Endothelial cell (in vitro differentiated cells): ENCODE results near the gene NR0B1. TPM values are rescaled to one million over a fixed set of nuclear protein-coding genes. Genes with fewer than 3 reads are reported as not detected.

Experiments used
- DNase-seq: peaks from one replicate; pipeline ENCODE4 v3.0.0; 2021; ENCODE audit warnings: low spot score
- H3K27ac Mint-ChIP-seq: one replicate; pipeline ENCODE4 v1.8.0; 2021; ENCODE audit warnings: mixed read lengths, inconsistent platforms; ENCODE audit not compliant: unreplicated experiment
- H3K27me3 Mint-ChIP-seq: one replicate; pipeline ENCODE4 v1.8.0; 2021; ENCODE audit warnings: mild to moderate bottlenecking, moderate library complexity, mixed read lengths, inconsistent platforms; ENCODE audit not compliant: unreplicated experiment
- H3K36me3 Mint-ChIP-seq: one replicate; pipeline ENCODE4 v1.8.0; 2021; ENCODE audit warnings: mild to moderate bottlenecking, low read depth, mixed read lengths, inconsistent platforms; ENCODE audit not compliant: unreplicated experiment
- H3K4me1 Mint-ChIP-seq: one replicate; pipeline ENCODE4 v1.8.0; 2021; ENCODE audit warnings: mild to moderate bottlenecking, mixed read lengths, inconsistent platforms; ENCODE audit not compliant: unreplicated experiment
- H3K4me3 Mint-ChIP-seq: one replicate; pipeline ENCODE4 v1.8.0; 2021; ENCODE audit warnings: mild to moderate bottlenecking, mixed read lengths, inconsistent platforms; ENCODE audit not compliant: unreplicated experiment
- H3K9me3 Mint-ChIP-seq: one replicate; pipeline ENCODE4 v1.8.0; 2021; ENCODE audit warnings: mixed read lengths, inconsistent platforms; ENCODE audit not compliant: unreplicated experiment
- CTCF ChIP-seq: fragments of 200-600 bp; sonication (generic); IDR thresholded peaks from one replicate; pipeline ENCODE4 v1.5.0; 2021; ENCODE audit warnings: antibody characterized with exemption; ENCODE audit not compliant: unreplicated experiment
- total RNA-seq: library from RNA; stranded (reverse); fragmentation: NEBNext Ultra II Directional; extraction: Animal tissue kit (Norgen Biotek cat#: 25700); gene quantifications from one replicate; pipeline ENCODE4 v1.2.1, GENCODE V29; 2021; ENCODE audit not compliant: unreplicated experiment

NR0B1 gene
- total RNA-seq, 1 donor from 2014 or later, result not detected

GRCh38 chrX:30259927-30260326 lies 49.3 kb downstream of the NR0B1 start:
- no peak for DNase-seq
- no peak for TF ChIP-seq CTCF
- H3K4me1 Mint-ChIP-seq, result peaks cover 4% of the 10 kb centered on the region
- H3K9me3 Mint-ChIP-seq, result no peaks in the 10 kb centered on the region
- H3K36me3 Mint-ChIP-seq, result no peaks in the 10 kb centered on the region
- no peaks in the 10 kb centered on the region for H3K27me3 Mint-ChIP-seq
- H3K27ac Mint-ChIP-seq, result no peak overlapping the region
- no peak overlapping the region for H3K4me3 Mint-ChIP-seq

Other genes starting within 250 kb of the NR0B1 start
- gene MAGEB2, start 93.8 kb downstream of the NR0B1 start, total RNA-seq, result not detected
- not detected for gene MAGEB3, start 78.7 kb downstream of the NR0B1 start, total RNA-seq
- not detected for gene MAGEB4, start 67.4 kb downstream of the NR0B1 start, total RNA-seq
- not detected for gene MAGEB1, start 62.2 kb downstream of the NR0B1 start, total RNA-seq